ENCODE results near the gene KCNQ1OT1.

KCNQ1OT1 gene

DNA sequence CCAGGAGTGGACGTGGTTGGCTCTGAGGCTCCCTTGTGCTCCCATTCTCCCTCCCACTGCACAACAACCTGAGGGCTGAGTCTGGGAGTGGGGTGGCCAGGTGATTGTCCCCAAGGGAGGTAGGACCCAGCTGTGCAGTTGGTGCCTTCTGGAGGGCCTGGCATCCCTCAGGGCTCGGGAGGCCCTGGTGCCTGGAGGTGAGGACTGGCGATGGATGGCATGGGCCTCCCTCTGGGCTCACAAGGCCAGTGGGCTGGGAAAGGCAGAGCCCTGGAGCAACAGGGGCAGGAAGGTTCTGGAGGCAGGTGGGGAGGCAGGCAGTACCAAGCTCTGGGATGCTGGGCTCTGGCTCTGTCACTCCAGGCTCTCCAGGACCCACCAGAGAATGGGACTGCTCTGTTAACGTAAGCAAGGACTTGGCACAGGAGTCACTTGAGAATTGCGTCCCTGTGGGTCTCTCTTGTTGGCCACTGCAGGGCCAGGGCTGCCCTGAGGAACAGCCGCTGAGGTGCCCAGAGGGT is 114.2 kb downstream of the KCNQ1OT1 start:
- no peaks in the 10 kb centered on the region for H4K20me1 ChIP-seq (ENCODE audit: insufficient read depth, low read length, poor library complexity, severe bottlenecking)
- H3K9ac ChIP-seq (ENCODE audit: low read depth, low read length, poor library complexity, severe bottlenecking) = no peak overlapping the region
- TF ChIP-seq, protein P1, sequence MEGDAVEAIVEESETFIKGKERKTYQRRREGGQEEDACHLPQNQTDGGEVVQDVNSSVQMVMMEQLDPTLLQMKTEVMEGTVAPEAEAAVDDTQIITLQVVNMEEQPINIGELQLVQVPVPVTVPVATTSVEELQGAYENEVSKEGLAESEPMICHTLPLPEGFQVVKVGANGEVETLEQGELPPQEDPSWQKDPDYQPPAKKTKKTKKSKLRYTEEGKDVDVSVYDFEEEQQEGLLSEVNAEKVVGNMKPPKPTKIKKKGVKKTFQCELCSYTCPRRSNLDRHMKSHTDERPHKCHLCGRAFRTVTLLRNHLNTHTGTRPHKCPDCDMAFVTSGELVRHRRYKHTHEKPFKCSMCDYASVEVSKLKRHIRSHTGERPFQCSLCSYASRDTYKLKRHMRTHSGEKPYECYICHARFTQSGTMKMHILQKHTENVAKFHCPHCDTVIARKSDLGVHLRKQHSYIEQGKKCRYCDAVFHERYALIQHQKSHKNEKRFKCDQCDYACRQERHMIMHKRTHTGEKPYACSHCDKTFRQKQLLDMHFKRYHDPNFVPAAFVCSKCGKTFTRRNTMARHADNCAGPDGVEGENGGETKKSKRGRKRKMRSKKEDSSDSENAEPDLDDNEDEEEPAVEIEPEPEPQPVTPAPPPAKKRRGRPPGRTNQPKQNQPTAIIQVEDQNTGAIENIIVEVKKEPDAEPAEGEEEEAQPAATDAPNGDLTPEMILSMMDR (conservative IDR thresholded peaks at IDR 0.05; ENCODE audit: low read length) = no peak
- TF ChIP-seq EZH2phosphoT487 (IDR thresholded peaks at IDR 0.05; ENCODE audit: borderline replicate concordance) = no peak
- no peaks in the 10 kb centered on the region for H3K9me3 ChIP-seq (ENCODE audit: insufficient read depth, low read depth, low read length)
- no peaks in the 10 kb centered on the region for H3F3A ChIP-seq (ENCODE audit: low read depth)
- H3K4me2 ChIP-seq (ENCODE audit: low read depth, low read length, poor library complexity, severe bottlenecking) = no peak overlapping the region
- no peak overlapping the region for H2AFZ ChIP-seq (ENCODE audit: low read length)
- no peaks in the 10 kb centered on the region for H3K4me1 ChIP-seq (ENCODE audit: insufficient read depth, low read length, poor library complexity, severe bottlenecking)
- no peaks in the 10 kb centered on the region for H3K79me2 ChIP-seq (ENCODE audit: insufficient read depth, low read length)
- H3K36me3 ChIP-seq (ENCODE audit: insufficient read depth, low read length) = no peaks in the 10 kb centered on the region
- H3K9me2 ChIP-seq (replicated peaks; ENCODE audit: low read depth, low read length) = no peaks in the 10 kb centered on the region
- H3K27me3 ChIP-seq (ENCODE audit: insufficient read depth, low read length, poor library complexity, severe bottlenecking) = no peaks in the 10 kb centered on the region
- H3K4me3 ChIP-seq (ENCODE audit: low read length, poor library complexity, severe bottlenecking) = no peak overlapping the region

DNA sequence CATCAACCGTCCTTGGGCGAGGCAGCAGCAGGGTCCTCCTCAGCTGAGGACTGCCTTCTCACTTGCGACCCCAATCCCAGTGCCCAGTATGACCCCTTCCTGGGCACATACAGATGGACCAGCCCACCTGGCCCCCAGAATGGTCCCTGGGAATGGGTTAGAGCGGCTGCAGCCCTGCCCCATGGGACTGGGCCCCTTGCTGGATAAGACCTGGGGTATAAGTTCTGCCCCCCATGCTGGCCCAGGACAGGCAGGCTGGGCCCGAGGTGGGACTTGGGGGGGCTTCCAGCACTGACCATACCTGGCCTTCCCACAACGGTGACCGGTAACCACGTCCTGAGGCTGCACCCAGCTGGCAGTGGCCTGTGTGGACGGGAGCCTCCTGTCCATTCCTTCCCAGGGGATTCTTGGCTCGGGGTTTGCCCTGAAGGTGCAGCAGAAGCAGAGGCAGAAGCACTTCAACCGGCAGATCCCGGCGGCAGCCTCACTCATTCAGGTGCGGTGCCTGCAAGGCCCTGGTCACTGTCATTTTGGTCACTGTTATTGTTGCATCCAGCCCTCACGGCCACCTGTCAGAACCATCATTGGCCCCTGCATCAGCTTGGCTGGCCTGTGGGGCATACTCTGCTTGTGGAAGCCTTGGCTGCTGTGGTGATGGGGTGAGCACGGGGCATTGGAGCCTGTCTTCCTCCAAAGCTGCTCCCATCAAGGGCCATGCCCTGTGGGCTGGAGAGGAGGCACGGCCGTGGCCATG is 114.8 kb downstream of the KCNQ1OT1 start:
- H3K9me2 ChIP-seq (replicated peaks; ENCODE audit: low read depth, low read length) = no peaks in the 10 kb centered on the region
- no peaks in the 10 kb centered on the region for H3F3A ChIP-seq (ENCODE audit: low read depth)
- H3K4me2 ChIP-seq (ENCODE audit: low read depth, low read length, poor library complexity, severe bottlenecking) = no peak overlapping the region
- H3K9me3 ChIP-seq (ENCODE audit: insufficient read depth, low read depth, low read length) = no peaks in the 10 kb centered on the region
- H3K9ac ChIP-seq (ENCODE audit: low read depth, low read length, poor library complexity, severe bottlenecking) = no peak overlapping the region
- no peaks in the 10 kb centered on the region for H3K36me3 ChIP-seq (ENCODE audit: insufficient read depth, low read length)
- H3K4me1 ChIP-seq (ENCODE audit: insufficient read depth, low read length, poor library complexity, severe bottlenecking) = no peaks in the 10 kb centered on the region
- no peak overlapping the region for H2AFZ ChIP-seq (ENCODE audit: low read length)
- H3K4me3 ChIP-seq (ENCODE audit: low read length, poor library complexity, severe bottlenecking) = no peak overlapping the region
- TF ChIP-seq EZH2phosphoT487 (IDR thresholded peaks at IDR 0.05; ENCODE audit: borderline replicate concordance) = no peak
- TF ChIP-seq, protein P1 (conservative IDR thresholded peaks at IDR 0.05; ENCODE audit: low read length) = no peak
- H4K20me1 ChIP-seq (ENCODE audit: insufficient read depth, low read length, poor library complexity, severe bottlenecking) = no peaks in the 10 kb centered on the region
- no peaks in the 10 kb centered on the region for H3K79me2 ChIP-seq (ENCODE audit: insufficient read depth, low read length)
- H3K27me3 ChIP-seq (ENCODE audit: insufficient read depth, low read length, poor library complexity, severe bottlenecking) = no peaks in the 10 kb centered on the region

DNA sequence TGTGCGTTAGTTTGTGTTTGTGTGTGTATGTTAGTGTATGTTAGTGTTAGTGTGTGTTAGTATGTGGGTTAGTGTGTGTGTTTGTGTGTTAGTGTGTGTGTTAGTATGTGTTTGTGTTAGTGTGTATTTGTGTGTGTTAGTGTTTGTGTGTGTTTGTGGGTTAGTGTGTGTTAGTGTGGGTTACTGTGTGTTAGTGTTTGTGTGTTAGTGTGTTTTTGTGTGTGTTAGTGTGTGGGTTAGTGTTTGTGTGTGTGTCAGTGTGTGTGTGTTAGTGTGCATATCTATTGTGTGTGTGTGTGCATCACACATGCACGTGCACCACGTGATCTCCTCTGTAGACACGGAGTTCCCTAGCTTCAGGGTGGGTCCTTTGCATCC is 115.4 kb downstream of the KCNQ1OT1 start:
- H3K9me2 ChIP-seq (replicated peaks; ENCODE audit: low read depth, low read length) = no peaks in the 10 kb centered on the region
- H3K4me1 ChIP-seq (ENCODE audit: insufficient read depth, low read length, poor library complexity, severe bottlenecking) = no peaks in the 10 kb centered on the region
- no peaks in the 10 kb centered on the region for H3K36me3 ChIP-seq (ENCODE audit: insufficient read depth, low read length)
- H3F3A ChIP-seq (ENCODE audit: low read depth) = no peaks in the 10 kb centered on the region
- no peak overlapping the region for H3K4me2 ChIP-seq (ENCODE audit: low read depth, low read length, poor library complexity, severe bottlenecking)
- no peak overlapping the region for H3K9ac ChIP-seq (ENCODE audit: low read depth, low read length, poor library complexity, severe bottlenecking)
- H4K20me1 ChIP-seq (ENCODE audit: insufficient read depth, low read length, poor library complexity, severe bottlenecking) = no peaks in the 10 kb centered on the region
- H3K79me2 ChIP-seq (ENCODE audit: insufficient read depth, low read length) = no peaks in the 10 kb centered on the region
- no peak for TF ChIP-seq EZH2phosphoT487 (IDR thresholded peaks at IDR 0.05; ENCODE audit: borderline replicate concordance)
- TF ChIP-seq, protein P1 (conservative IDR thresholded peaks at IDR 0.05; ENCODE audit: low read length) = no peak
- H3K4me3 ChIP-seq (ENCODE audit: low read length, poor library complexity, severe bottlenecking) = no peak overlapping the region
- no peaks in the 10 kb centered on the region for H3K27me3 ChIP-seq (ENCODE audit: insufficient read depth, low read length, poor library complexity, severe bottlenecking)
- no peaks in the 10 kb centered on the region for H3K9me3 ChIP-seq (ENCODE audit: insufficient read depth, low read depth, low read length)
- H2AFZ ChIP-seq (ENCODE audit: low read length) = no peak overlapping the region

All from Loucy (cell line).